ENCODE measurements around the gene CREB5.

Gene CREB5

DNA sequence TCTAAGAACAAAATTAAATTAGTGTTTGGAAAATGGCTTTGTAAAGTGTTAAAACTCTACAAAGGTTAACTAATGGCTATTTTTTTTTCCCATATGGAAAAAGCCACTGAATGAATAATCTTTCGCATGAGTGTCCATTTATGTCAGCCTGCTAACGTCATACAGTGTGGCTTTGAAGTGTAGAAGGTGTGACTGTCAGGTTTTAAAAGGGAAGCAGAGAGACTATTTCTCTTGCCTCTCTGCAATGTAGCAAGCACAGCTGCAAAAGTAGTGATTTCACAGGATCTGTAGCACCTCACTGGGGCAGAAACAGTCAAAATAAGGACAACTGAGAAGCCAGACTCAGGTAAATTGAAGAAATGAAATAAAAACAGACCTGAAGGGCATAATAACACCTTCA is 53.4 kb downstream of the CREB5 start:
- DNase-seq (ENCODE audit: insufficient read length, low spot score) (no peak), FAIRE-seq (no peak)
- TF ChIP-seq, protein P1, sequence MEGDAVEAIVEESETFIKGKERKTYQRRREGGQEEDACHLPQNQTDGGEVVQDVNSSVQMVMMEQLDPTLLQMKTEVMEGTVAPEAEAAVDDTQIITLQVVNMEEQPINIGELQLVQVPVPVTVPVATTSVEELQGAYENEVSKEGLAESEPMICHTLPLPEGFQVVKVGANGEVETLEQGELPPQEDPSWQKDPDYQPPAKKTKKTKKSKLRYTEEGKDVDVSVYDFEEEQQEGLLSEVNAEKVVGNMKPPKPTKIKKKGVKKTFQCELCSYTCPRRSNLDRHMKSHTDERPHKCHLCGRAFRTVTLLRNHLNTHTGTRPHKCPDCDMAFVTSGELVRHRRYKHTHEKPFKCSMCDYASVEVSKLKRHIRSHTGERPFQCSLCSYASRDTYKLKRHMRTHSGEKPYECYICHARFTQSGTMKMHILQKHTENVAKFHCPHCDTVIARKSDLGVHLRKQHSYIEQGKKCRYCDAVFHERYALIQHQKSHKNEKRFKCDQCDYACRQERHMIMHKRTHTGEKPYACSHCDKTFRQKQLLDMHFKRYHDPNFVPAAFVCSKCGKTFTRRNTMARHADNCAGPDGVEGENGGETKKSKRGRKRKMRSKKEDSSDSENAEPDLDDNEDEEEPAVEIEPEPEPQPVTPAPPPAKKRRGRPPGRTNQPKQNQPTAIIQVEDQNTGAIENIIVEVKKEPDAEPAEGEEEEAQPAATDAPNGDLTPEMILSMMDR (IDR thresholded peaks at IDR 0.05; ENCODE audit: insufficient read depth, missing control alignments) = no peak

DNA sequence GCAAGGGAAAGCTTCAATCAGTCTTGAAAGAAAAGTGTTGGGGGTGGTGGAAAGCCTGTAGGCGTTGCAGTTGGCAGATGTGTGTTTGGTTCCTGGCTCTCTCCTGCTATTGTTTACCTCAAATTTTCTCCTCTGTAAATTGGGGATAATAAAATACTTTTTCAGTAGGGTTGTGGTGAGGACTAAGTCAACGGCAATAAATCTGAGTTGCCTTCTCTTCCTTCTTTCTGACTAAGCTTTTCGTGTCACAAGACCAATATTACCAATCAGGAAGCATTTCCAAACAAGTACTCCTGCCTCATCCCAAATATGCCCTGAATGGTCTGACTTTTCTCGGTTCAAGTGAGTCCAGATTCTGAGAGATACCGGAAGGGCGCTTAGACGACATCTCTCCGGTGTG is 54.0 kb downstream of the CREB5 start:
- TF ChIP-seq, protein P1 (IDR thresholded peaks at IDR 0.05; ENCODE audit: insufficient read depth, missing control alignments) = no peak
- no peak for DNase-seq (ENCODE audit: insufficient read length, low spot score)
- no peak for FAIRE-seq

DNA sequence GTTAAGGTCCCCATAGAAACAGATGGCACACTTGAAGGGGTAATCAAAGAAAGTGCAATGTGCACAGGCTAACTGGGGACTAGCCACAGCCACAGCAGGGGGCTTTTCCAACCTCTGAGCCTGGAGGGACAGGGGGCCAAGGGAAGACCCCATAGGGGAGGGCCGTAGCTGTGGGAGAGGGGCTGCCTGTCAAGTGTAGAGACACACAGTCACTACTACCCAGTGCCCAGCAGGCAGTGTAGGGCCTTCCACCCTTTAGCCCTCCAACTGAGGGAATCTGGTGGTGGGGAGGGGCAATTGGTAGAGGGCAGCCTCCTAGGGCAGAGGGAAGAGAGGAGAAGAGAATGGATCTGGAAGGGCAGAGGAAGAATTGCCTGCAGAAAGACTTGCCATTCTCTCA is 54.6 kb downstream of the CREB5 start:
- DNase-seq (ENCODE audit: insufficient read length, low spot score) = no peak
- TF ChIP-seq, protein P1 (IDR thresholded peaks at IDR 0.05; ENCODE audit: insufficient read depth, missing control alignments) = no peak
- FAIRE-seq = no peak

DNA sequence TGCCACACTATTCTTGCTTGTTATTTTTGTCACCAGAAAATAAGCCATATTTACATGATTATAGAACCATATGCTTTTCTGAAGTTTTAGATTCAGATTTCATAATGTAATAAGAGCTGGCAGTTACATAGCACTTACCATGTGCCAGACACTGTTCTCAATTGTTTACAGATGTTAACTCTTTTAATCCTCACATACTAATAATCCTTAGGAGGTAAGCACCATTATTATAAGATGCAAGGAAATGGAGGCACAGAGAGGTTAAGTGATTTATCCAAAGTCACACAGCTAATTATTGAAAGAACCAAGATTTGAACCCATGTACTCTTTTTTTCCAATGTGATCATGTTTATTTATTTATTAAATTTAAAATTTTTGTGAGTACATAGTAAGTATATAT is 57.2 kb downstream of the CREB5 start:
- TF ChIP-seq, protein P1 (IDR thresholded peaks at IDR 0.05; ENCODE audit: insufficient read depth, missing control alignments) = no peak
- DNase-seq (ENCODE audit: insufficient read length, low spot score) (no peak), FAIRE-seq (no peak)

DNA sequence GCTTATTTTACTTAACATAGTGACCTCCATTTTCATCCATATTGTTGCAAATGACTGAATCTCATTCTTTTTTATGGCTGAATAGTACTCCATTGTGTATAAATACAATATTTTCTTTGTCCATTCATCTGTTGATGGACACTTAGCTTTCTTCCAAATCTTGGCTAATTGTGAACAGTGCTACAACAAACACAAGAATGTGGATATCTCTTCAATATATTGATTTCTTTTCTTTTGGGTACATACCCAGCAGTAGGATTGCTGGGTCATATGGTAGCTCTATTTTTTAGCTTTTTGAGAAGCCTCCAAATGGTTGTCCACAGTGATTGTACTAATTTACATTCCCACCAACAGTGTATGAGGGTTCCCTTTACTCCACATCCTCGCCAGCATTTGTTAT is 58.0 kb downstream of the CREB5 start:
- FAIRE-seq (no peak), DNase-seq (ENCODE audit: insufficient read length, low spot score) (no peak)
- TF ChIP-seq, protein P1 (IDR thresholded peaks at IDR 0.05; ENCODE audit: insufficient read depth, missing control alignments) = no peak

DNA sequence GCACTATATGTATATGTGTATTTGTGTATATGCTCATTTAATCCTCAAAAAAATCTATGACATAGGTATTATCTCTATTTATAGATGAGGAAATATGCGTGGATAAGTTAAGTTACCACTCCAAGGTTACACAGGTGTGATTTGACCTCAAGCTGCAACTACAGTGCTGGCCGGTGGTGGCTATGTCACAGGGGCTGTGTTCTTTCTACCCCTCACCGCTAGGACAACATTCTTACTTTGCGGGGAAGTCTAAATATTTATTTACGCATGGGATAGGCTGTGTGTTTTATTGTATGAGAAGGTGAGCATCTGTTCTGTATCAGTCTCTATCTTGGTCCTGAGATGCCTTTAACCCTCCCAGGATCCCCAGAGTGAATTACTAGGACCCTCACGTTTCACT is 60.0 kb downstream of the CREB5 start:
- DNase-seq (ENCODE audit: insufficient read length, low spot score) = no peak
- TF ChIP-seq, protein P1 (IDR thresholded peaks at IDR 0.05; ENCODE audit: insufficient read depth, missing control alignments) = no peak
- FAIRE-seq = no peak

DNA sequence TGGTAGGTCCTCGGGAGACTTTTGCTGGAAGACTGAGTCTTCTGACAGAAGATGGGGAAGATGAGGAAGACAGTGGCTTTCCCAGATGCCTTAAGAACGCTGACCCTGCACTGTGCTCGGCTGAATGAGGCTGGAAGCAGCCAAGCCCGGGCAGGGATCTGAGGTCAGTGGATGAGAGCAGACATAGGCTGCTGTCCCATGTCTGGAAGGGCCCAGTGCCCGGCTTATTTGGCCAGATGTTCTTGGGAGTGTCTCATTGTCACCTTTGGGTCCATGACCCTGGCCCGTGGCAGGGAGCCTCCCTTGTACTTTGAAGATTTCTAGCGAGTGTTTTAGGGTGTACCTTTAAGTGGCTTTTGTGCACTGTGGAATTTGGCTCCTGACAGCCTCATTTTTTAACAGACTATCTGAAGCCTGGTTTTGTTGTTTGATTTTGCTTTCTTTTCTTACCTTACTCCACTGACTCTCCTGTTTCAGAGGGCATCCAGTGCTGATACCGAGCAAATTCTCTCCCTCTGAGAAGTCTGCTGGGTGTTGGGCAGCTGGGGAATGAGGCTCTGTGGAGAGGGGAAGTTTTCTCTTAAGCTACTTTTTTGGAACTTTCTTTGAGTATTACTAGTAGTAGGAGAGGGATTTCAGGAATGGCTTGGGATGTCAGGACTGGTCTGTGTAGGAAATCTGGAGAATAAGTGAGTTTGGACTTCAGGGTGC is 61.4 kb downstream of the CREB5 start:
- DNase-seq (ENCODE audit: insufficient read length, low spot score) = no peak
- TF ChIP-seq, protein P1 (IDR thresholded peaks at IDR 0.05; ENCODE audit: insufficient read depth, missing control alignments) = no peak
- no peak for FAIRE-seq

All from D721Med (cell line).